H1 (cell line): ENCODE data around the gene DDX49.

ENCODE experiments used
- EZH2 ChIP-seq: fragments of 200-600 bp; sonication (generic); IDR thresholded peaks from 2 replicates; pipeline ENCODE4 v1.7.1; 2012; ENCODE audit warnings: low read depth, mild to moderate bottlenecking, moderate library complexity, low read length, inconsistent platforms; ENCODE audit not compliant: severe bottlenecking
- POLR2AphosphoS5 ChIP-seq: IDR thresholded peaks from 2 replicates; pipeline ENCODE4 v1.6.1; 2011; ENCODE audit warnings: low read depth, low read length
- TEAD4 ChIP-seq: IDR thresholded peaks from 2 replicates; pipeline ENCODE4 v1.6.1; 2012; ENCODE audit warnings: low read depth, low read length, inconsistent platforms, mixed read lengths

- TF ChIP-seq POLR2AphosphoS5 (no peak), EZH2 (no peak), TEAD4 (no peak)
Observed at GRCh38 chr19:18889949-18890745, 29.4 kb upstream of the DDX49 start.
